H9 (cell line): ENCODE results near the gene SCNN1B. TPM values are rescaled to one million over a fixed set of nuclear protein-coding genes. Genes with fewer than 3 reads are reported as not detected.

ENCODE experiments used
- DNase-seq: peaks from one replicate; pipeline ENCODE4 v3.0.0-alpha.2; 2017
- H2AFZ ChIP-seq: one replicate; pipeline ENCODE4 v1.6.1; 2013; ENCODE audit warnings: mild to moderate bottlenecking, low read length, control low read depth, moderate library complexity
- H2AK5ac ChIP-seq: 2 replicates; pipeline ENCODE4 v1.6.1; 2013; ENCODE audit warnings: low read length, control low read depth, mixed read lengths; ENCODE audit not compliant: insufficient read length
- H2BK120ac ChIP-seq: one replicate; pipeline ENCODE4 v1.6.1; 2013; ENCODE audit warnings: low read depth, mild to moderate bottlenecking, low read length, control low read depth, inconsistent platforms; ENCODE audit not compliant: poor library complexity, severe bottlenecking
- H2BK12ac ChIP-seq: 2 replicates; pipeline ENCODE4 v1.6.1; 2013; ENCODE audit warnings: low read length, control low read depth, mixed read lengths, low read depth; ENCODE audit not compliant: insufficient read length
- H2BK15ac ChIP-seq: 2 replicates; pipeline ENCODE4 v1.6.1; 2013; ENCODE audit warnings: low read depth, low read length, control low read depth
- H2BK20ac ChIP-seq: one replicate; pipeline ENCODE4 v1.6.1; 2013; ENCODE audit warnings: low read depth, mild to moderate bottlenecking, low read length, control low read depth, inconsistent platforms; ENCODE audit not compliant: poor library complexity, severe bottlenecking
- H2BK5ac ChIP-seq: 2 replicates; pipeline ENCODE4 v1.6.1; 2013; ENCODE audit warnings: low read length, control low read depth, mixed read lengths; ENCODE audit not compliant: insufficient read length
- H3K14ac ChIP-seq: 2 replicates; pipeline ENCODE4 v1.6.1; 2013; ENCODE audit warnings: low read length, control low read depth; ENCODE audit not compliant: insufficient read depth
- H3K18ac ChIP-seq: 2 replicates; pipeline ENCODE4 v1.6.1; 2013; ENCODE audit warnings: low read depth, mild to moderate bottlenecking, mixed read lengths, low read length, control low read depth; ENCODE audit not compliant: insufficient read length
- H3K23ac ChIP-seq: 2 replicates; pipeline ENCODE4 v1.6.1; 2013; ENCODE audit warnings: low read length, control low read depth, mixed read lengths, low read depth; ENCODE audit not compliant: insufficient read length
- H3K23me2 ChIP-seq: 2 replicates; pipeline ENCODE4 v1.6.1; 2013; ENCODE audit warnings: low read depth, mild to moderate bottlenecking, mixed read lengths, low read length, control low read depth; ENCODE audit not compliant: insufficient read length, poor library complexity, severe bottlenecking
- H3K27ac ChIP-seq: 2 replicates; pipeline ENCODE4 v1.5.1; 2013; ENCODE audit warnings: low read length, control low read depth, mixed read lengths, low read depth; ENCODE audit not compliant: insufficient read length
- H3K27me3 ChIP-seq: 2 replicates; pipeline ENCODE4 v1.6.1; 2013; ENCODE audit warnings: low read length, control low read depth, inconsistent platforms; ENCODE audit not compliant: insufficient read depth
- H3K4ac ChIP-seq: 2 replicates; pipeline ENCODE4 v1.6.1; 2013; ENCODE audit warnings: low read depth, mild to moderate bottlenecking, control low read depth, inconsistent platforms, low read length, moderate library complexity
- H3K4me1 ChIP-seq: 2 replicates; pipeline ENCODE4 v1.6.1; 2013; ENCODE audit warnings: low read length, control low read depth, inconsistent platforms; ENCODE audit not compliant: insufficient read depth
- H3K4me2 ChIP-seq: 2 replicates; pipeline ENCODE4 v1.6.1; 2013; ENCODE audit warnings: low read length, control low read depth, mixed read lengths; ENCODE audit not compliant: insufficient read length, insufficient read depth
- H3K56ac ChIP-seq: 2 replicates; pipeline ENCODE4 v1.6.1; 2013; ENCODE audit warnings: low read depth, mild to moderate bottlenecking, mixed read lengths, low read length, control low read depth; ENCODE audit not compliant: insufficient read length
- H3K79me1 ChIP-seq: 2 replicates; pipeline ENCODE4 v1.6.1; 2013; ENCODE audit warnings: low read depth, mild to moderate bottlenecking, moderate library complexity, low read length, control low read depth, inconsistent platforms; ENCODE audit not compliant: insufficient read depth, poor library complexity, severe bottlenecking
- H3K79me2 ChIP-seq: 2 replicates; pipeline ENCODE4 v1.6.1; 2013; ENCODE audit warnings: low read length, control low read depth, inconsistent platforms; ENCODE audit not compliant: insufficient read depth
- H3K9ac ChIP-seq: 2 replicates; pipeline ENCODE4 v1.6.1; 2013; ENCODE audit warnings: low read length, control low read depth, mixed read lengths; ENCODE audit not compliant: insufficient read length; ENCODE audit errors: extremely low read depth
- H3K9me3 ChIP-seq: one replicate; pipeline ENCODE4 v1.6.1; 2013; ENCODE audit warnings: low read depth, low read length, inconsistent platforms; ENCODE audit not compliant: control insufficient read depth
- H3T11ph ChIP-seq: one replicate; pipeline ENCODE4 v1.6.1; 2013; ENCODE audit warnings: mild to moderate bottlenecking, low read length, control low read depth, inconsistent platforms
- H4K20me1 ChIP-seq: one replicate; pipeline ENCODE4 v1.6.1; 2013; ENCODE audit not compliant: control insufficient read depth, insufficient read length, insufficient read depth
- H4K5ac ChIP-seq: 2 replicates; pipeline ENCODE4 v1.6.1; 2013; ENCODE audit warnings: low read depth, mild to moderate bottlenecking, mixed read lengths, low read length, control low read depth; ENCODE audit not compliant: insufficient read length
- H4K8ac ChIP-seq: replicated peaks from 2 replicates; pipeline ENCODE4 v1.6.1; 2013; ENCODE audit warnings: low read length, control low read depth, mixed read lengths, low read depth; ENCODE audit not compliant: insufficient read length
- H4K91ac ChIP-seq: 2 replicates; pipeline ENCODE4 v1.6.1; 2013; ENCODE audit warnings: low read depth, mild to moderate bottlenecking, moderate library complexity, mixed read lengths, low read length, control low read depth; ENCODE audit not compliant: insufficient read length
- H3K27ac Mint-ChIP-seq, 3 experiments: 2 replicates in 2 of 3; 3 replicates in 1 of 3; pipeline ENCODE4 v1.8.0; 2020 to 2021; ENCODE audit warnings: mixed read lengths in 3 of 3, mild to moderate bottlenecking in 1 of 3, moderate library complexity in 1 of 3
- H3K27me3 Mint-ChIP-seq: 2 replicates; pipeline ENCODE4 v1.8.0; 2021; ENCODE audit warnings: low read depth, mild to moderate bottlenecking, moderate library complexity, mixed read lengths
- H3K36me3 Mint-ChIP-seq, 3 experiments: 2 replicates in 2 of 3; 3 replicates in 1 of 3; pipeline ENCODE4 v1.8.0; 2020 to 2021; ENCODE audit warnings: low read depth in 3 of 3, mixed read lengths in 3 of 3; ENCODE audit not compliant: insufficient read depth in 1 of 3
- H3K4me1 Mint-ChIP-seq, 2 experiments: 2 replicates each; pipeline ENCODE4 v1.8.0; 2020; ENCODE audit warnings: mixed read lengths in 2 of 2
- H3K4me3 Mint-ChIP-seq, 2 experiments: 2 replicates in 1 of 2; 3 replicates in 1 of 2; pipeline ENCODE4 v1.8.0; 2020 to 2021; ENCODE audit warnings: mild to moderate bottlenecking in 2 of 2, mixed read lengths in 2 of 2, moderate library complexity in 1 of 2
- H3K9me3 Mint-ChIP-seq, 2 experiments: 2 replicates in 1 of 2; 3 replicates in 1 of 2; pipeline ENCODE4 v1.8.0; 2020; ENCODE audit warnings: mild to moderate bottlenecking in 2 of 2, mixed read lengths in 2 of 2, moderate library complexity in 1 of 2
- CTCF ChIP-seq: fragments of 200-600 bp; sonication (generic); conservative IDR thresholded peaks from 3 replicates; pipeline ENCODE4 v1.8.0; 2021; ENCODE audit warnings: antibody characterized with exemption, mild to moderate bottlenecking
- WGBS: extraction: QIAGEN DNeasy Blood & Tissue Kit; methylation state at CpG from one replicate; pipeline ENCODE4 v1.1.7; 2013; ENCODE audit warnings: missing lambda C conversion rate, low lambda C conversion rate, mixed read lengths; ENCODE audit not compliant: insufficient read length; ENCODE audit errors: extremely low coverage; 5-methylcytosine and 5-hydroxymethylcytosine counted together
- total RNA-seq: library from RNA; stranded (reverse); gene quantifications from 2 replicates; pipeline ENCODE4 v1.2.1, GENCODE V29; 2021

SCNN1B gene
- total RNA-seq, 1 experiment from 2014 or later: 0.11 TPM

GRCh38 chr16:23280483-23280967, 21.6 kb upstream of the SCNN1B start:
- no peak overlapping the region for H2BK20ac ChIP-seq
- no peaks in the 10 kb centered on the region for H3K27me3 ChIP-seq
- no peak overlapping the region for H3K4me2 ChIP-seq
- Mint-ChIP-seq H3K4me3 (no peak overlapping the region; a peak in 1 of 5 replicates), H3K36me3 (no peaks in the 10 kb centered on the region), H3K4me1 (peaks cover 28 to 30% of the 10 kb centered on the region in 2 experiments), H3K27me3 (peaks cover 3% of the 10 kb centered on the region), H3K27ac (peak overlapping the region in 2 of 3 experiments; percentile 19 to 36; a peak in 2 of 7 replicates), H3K9me3 (no peaks in the 10 kb centered on the region; a peak in 1 of 5 replicates)
- H2BK5ac ChIP-seq: no peak overlapping the region
- no peak overlapping the region for H4K5ac ChIP-seq
- no peak overlapping the region for H3K4ac ChIP-seq
- no peak overlapping the region for H2AFZ ChIP-seq
- H3T11ph ChIP-seq: no peak overlapping the region
- no peaks in the 10 kb centered on the region for H4K20me1 ChIP-seq
- no peak overlapping the region for H4K8ac ChIP-seq
- no peak for TF ChIP-seq CTCF
- no peaks in the 10 kb centered on the region for H3K79me1 ChIP-seq
- no peak overlapping the region for H3K23ac ChIP-seq
- H3K56ac ChIP-seq: no peak overlapping the region
- H3K23me2 ChIP-seq: no peaks in the 10 kb centered on the region
- no peak overlapping the region for H3K18ac ChIP-seq
- no peaks in the 10 kb centered on the region for H3K79me2 ChIP-seq
- H2BK12ac ChIP-seq: no peak overlapping the region
- no peak overlapping the region for H3K27ac ChIP-seq
- H3K9me3 ChIP-seq: no peaks in the 10 kb centered on the region
- WGBS: no CpG with 5 or more reads among the region's 6 CpGs
- H2AK5ac ChIP-seq: no peak overlapping the region
- DNase-seq: no peak
- H3K4me1 ChIP-seq: no peaks in the 10 kb centered on the region
- H4K91ac ChIP-seq: no peak overlapping the region
- no peak overlapping the region for H3K9ac ChIP-seq
- H3K14ac ChIP-seq: no peak overlapping the region
- no peak overlapping the region for H2BK15ac ChIP-seq
- H2BK120ac ChIP-seq: no peak overlapping the region
